ENCODE results near the gene ASIC1.
A peak's percentile ranks its signal among the peaks of the same experiment; 100 is the strongest.
"Not testable (repeated sequence)": the region's sequence is repeated elsewhere in the genome, so short reads cannot be mapped to it uniquely, and the experiment has no call there.

Gene ASIC1

GRCh38 chr12:50074936-50075807 is 17.8 kb downstream of the ASIC1 start:
- WGBS, 2 experiments (ENCODE audit: insufficient coverage in 2 of 2) = 0 to 24% methylated on average over 1 to 8 of the region's 9 CpGs
- no peaks in the 10 kb centered on the region for H3K36me3 ChIP-seq (ENCODE audit: control insufficient read depth, insufficient read depth, low read length)
- no peak overlapping the region for H3K4me3 ChIP-seq (ENCODE audit: extremely low read depth, insufficient read depth, low read length, poor library complexity, severe bottlenecking)
- H3K9me3 ChIP-seq (ENCODE audit: control insufficient read depth, low read length) = no peaks in the 10 kb centered on the region
- H3K4me1 ChIP-seq (ENCODE audit: control insufficient read depth, insufficient read depth, low read length, poor library complexity, severe bottlenecking) = peaks cover 18% of the 10 kb centered on the region
- H3K27ac ChIP-seq (ENCODE audit: low read depth, low read length, severe bottlenecking) = no peak overlapping the region

GRCh38 chr12:50075808-50076170 is 18.4 kb downstream of the ASIC1 start:
- Histone ChIP-seq H3K9me3 (ENCODE audit: control insufficient read depth, low read length) (no peaks in the 10 kb centered on the region), H3K4me3 (ENCODE audit: extremely low read depth, insufficient read depth, low read length, poor library complexity, severe bottlenecking) (no peak overlapping the region), H3K27ac (ENCODE audit: low read depth, low read length, severe bottlenecking) (no peak overlapping the region), H3K4me1 (ENCODE audit: control insufficient read depth, insufficient read depth, low read length, poor library complexity, severe bottlenecking) (peaks cover 18% of the 10 kb centered on the region), H3K36me3 (ENCODE audit: control insufficient read depth, insufficient read depth, low read length) (no peaks in the 10 kb centered on the region)
- 100% methylated on average over 1 of the region's 1 CpG for WGBS, 2 experiments (ENCODE audit: insufficient coverage in 2 of 2)

DNA sequence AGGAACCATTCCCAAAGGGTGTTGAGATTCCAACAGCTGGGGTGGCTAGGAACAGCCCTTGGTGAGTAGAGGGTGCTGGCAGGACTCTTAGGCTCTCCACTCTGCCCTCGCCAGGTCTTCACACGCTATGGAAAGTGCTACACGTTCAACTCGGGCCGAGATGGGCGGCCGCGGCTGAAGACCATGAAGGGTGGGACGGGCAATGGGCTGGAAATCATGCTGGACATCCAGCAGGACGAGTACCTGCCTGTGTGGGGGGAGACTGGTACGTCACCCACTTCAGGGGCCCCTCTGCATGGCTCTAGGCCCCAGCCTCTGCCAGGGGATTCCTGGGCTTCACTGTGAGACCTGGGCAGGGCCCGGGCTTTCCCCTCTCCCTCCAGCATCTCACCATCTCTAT is 19.7 kb downstream of the ASIC1 start:
- no peak overlapping the region for H3K4me3 ChIP-seq (ENCODE audit: extremely low read depth, insufficient read depth, low read length, poor library complexity, severe bottlenecking)
- H3K4me1 ChIP-seq (ENCODE audit: control insufficient read depth, insufficient read depth, low read length, poor library complexity, severe bottlenecking) = peaks cover 15% of the 10 kb centered on the region
- H3K9me3 ChIP-seq (ENCODE audit: control insufficient read depth, low read length) = no peaks in the 10 kb centered on the region
- no peaks in the 10 kb centered on the region for H3K36me3 ChIP-seq (ENCODE audit: control insufficient read depth, insufficient read depth, low read length)
- WGBS, 2 experiments (ENCODE audit: insufficient coverage in 2 of 2) = 87 to 94% methylated on average over 9 to 12 of the region's 12 CpGs
- H3K27ac ChIP-seq (ENCODE audit: low read depth, low read length, severe bottlenecking) = no peak overlapping the region

- no peak overlapping the region for H3K27ac ChIP-seq (ENCODE audit: low read depth, low read length, severe bottlenecking)
- no peaks in the 10 kb centered on the region for H3K36me3 ChIP-seq (ENCODE audit: control insufficient read depth, insufficient read depth, low read length)
- H3K4me1 ChIP-seq (ENCODE audit: control insufficient read depth, insufficient read depth, low read length, poor library complexity, severe bottlenecking) = peaks cover 10% of the 10 kb centered on the region
- no peak overlapping the region for H3K4me3 ChIP-seq (ENCODE audit: extremely low read depth, insufficient read depth, low read length, poor library complexity, severe bottlenecking)
- 92 to 93% methylated on average over 6 to 10 of the region's 10 CpGs for WGBS, 2 experiments (ENCODE audit: insufficient coverage in 2 of 2)
- no peaks in the 10 kb centered on the region for H3K9me3 ChIP-seq (ENCODE audit: control insufficient read depth, low read length)
These were observed 20.9 kb downstream of the ASIC1 start for GRCh38 chr12:50078281-50078680.

DNA sequence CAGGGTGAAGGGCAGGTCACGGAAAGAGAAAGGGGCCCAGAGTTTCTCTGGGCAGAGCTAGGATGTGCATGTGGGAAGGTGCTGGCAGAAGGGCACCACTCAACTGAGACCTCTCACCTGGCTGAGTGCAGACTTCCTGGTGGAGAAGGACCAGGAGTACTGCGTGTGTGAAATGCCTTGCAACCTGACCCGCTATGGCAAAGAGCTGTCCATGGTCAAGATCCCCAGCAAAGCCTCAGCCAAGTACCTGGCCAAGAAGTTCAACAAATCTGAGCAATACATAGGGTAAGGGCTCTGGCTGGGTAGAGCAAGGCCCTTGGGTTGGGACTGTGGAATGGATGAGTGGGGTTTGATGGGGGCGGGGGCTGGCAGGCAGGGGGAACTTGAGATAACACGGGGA is 22.4 kb downstream of the ASIC1 start:
- Histone ChIP-seq H3K36me3 (ENCODE audit: control insufficient read depth, insufficient read depth, low read length) (no peaks in the 10 kb centered on the region), H3K4me1 (ENCODE audit: control insufficient read depth, insufficient read depth, low read length, poor library complexity, severe bottlenecking) (peaks cover 9% of the 10 kb centered on the region), H3K9me3 (ENCODE audit: control insufficient read depth, low read length) (no peaks in the 10 kb centered on the region), H3K4me3 (ENCODE audit: extremely low read depth, insufficient read depth, low read length, poor library complexity, severe bottlenecking) (no peak overlapping the region), H3K27ac (ENCODE audit: low read depth, low read length, severe bottlenecking) (no peak overlapping the region)
- WGBS, 2 experiments (ENCODE audit: insufficient coverage in 2 of 2) = 82 to 83% methylated on average over 2 to 5 of the region's 5 CpGs

GRCh38 chr12:50081096-50081808 is 23.9 kb downstream of the ASIC1 start:
- H3K4me1 ChIP-seq (ENCODE audit: control insufficient read depth, insufficient read depth, low read length, poor library complexity, severe bottlenecking) = no peaks in the 10 kb centered on the region
- H3K9me3 ChIP-seq (ENCODE audit: control insufficient read depth, low read length) = no peaks in the 10 kb centered on the region
- H3K4me3 ChIP-seq (ENCODE audit: extremely low read depth, insufficient read depth, low read length, poor library complexity, severe bottlenecking) = no peak overlapping the region
- WGBS, 2 experiments (ENCODE audit: insufficient coverage in 2 of 2) = 67 to 75% methylated on average over 29 to 41 of the region's 46 CpGs
- H3K27ac ChIP-seq (ENCODE audit: low read depth, low read length, severe bottlenecking) = no peak overlapping the region
- peaks cover under 1% of the 10 kb centered on the region for H3K36me3 ChIP-seq (ENCODE audit: control insufficient read depth, insufficient read depth, low read length)

GRCh38 chr12:50082644-50083043 is 25.2 kb downstream of the ASIC1 start:
- WGBS, 2 experiments (ENCODE audit: insufficient coverage in 2 of 2) = 90% methylated on average over 6 to 7 of the region's 7 CpGs
- Histone ChIP-seq H3K27ac (ENCODE audit: low read depth, low read length, severe bottlenecking) (no peak overlapping the region), H3K4me3 (ENCODE audit: extremely low read depth, insufficient read depth, low read length, poor library complexity, severe bottlenecking) (no peak overlapping the region), H3K9me3 (ENCODE audit: control insufficient read depth, low read length) (no peaks in the 10 kb centered on the region), H3K4me1 (ENCODE audit: control insufficient read depth, insufficient read depth, low read length, poor library complexity, severe bottlenecking) (peaks cover 9% of the 10 kb centered on the region), H3K36me3 (ENCODE audit: control insufficient read depth, insufficient read depth, low read length) (peaks cover 14% of the 10 kb centered on the region)

DNA sequence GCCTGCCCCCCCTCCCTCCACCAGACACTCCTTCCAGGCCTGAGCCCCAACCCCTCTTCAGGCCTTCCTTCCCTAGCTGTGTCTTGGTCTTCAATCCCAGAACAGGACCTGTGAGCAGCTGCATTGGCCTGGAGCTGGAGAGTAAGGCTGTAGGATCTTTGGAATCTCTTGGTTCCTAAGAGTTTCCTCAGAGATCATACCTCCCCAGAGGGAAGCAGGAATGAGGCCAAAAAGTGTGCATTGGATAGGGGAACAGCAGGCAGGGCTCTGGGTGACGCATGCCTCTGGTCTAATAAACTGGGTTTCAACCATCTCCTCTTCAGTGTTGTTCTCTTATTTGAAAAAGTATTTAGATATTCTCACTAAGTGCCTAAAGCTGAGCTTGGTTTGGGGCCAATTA is 25.9 kb downstream of the ASIC1 start:
- no peaks in the 10 kb centered on the region for H3K9me3 ChIP-seq (ENCODE audit: control insufficient read depth, low read length)
- H3K4me3 ChIP-seq (ENCODE audit: extremely low read depth, insufficient read depth, low read length, poor library complexity, severe bottlenecking) = no peak overlapping the region
- H3K4me1 ChIP-seq (ENCODE audit: control insufficient read depth, insufficient read depth, low read length, poor library complexity, severe bottlenecking) = peaks cover 15% of the 10 kb centered on the region
- no CpG with 5 or more reads among the region's 1 CpG for WGBS, 2 experiments (ENCODE audit: insufficient coverage in 2 of 2)
- H3K36me3 ChIP-seq (ENCODE audit: control insufficient read depth, insufficient read depth, low read length) = peaks cover 19% of the 10 kb centered on the region
- H3K27ac ChIP-seq (ENCODE audit: low read depth, low read length, severe bottlenecking) = no peak overlapping the region

- Histone ChIP-seq H3K27ac (ENCODE audit: low read depth, low read length, severe bottlenecking) (peak overlapping the region; percentile 90), H3K36me3 (ENCODE audit: control insufficient read depth, insufficient read depth, low read length) (peaks cover 29% of the 10 kb centered on the region), H3K4me1 (ENCODE audit: control insufficient read depth, insufficient read depth, low read length, poor library complexity, severe bottlenecking) (peaks cover 17% of the 10 kb centered on the region), H3K4me3 (ENCODE audit: extremely low read depth, insufficient read depth, low read length, poor library complexity, severe bottlenecking) (peak overlapping the region; percentile 72)
- 0 to 71% methylated on average over 1 to 4 of the region's 7 CpGs for WGBS, 2 experiments (ENCODE audit: insufficient coverage in 2 of 2)
- not testable (repeated sequence) for H3K9me3 ChIP-seq (ENCODE audit: control insufficient read depth, low read length)
These were observed 27.0 kb downstream of the ASIC1 start for GRCh38 chr12:50084409-50084774.

- Histone ChIP-seq H3K9me3 (ENCODE audit: control insufficient read depth, low read length) (no peaks in the 10 kb centered on the region), H3K4me1 (ENCODE audit: control insufficient read depth, insufficient read depth, low read length, poor library complexity, severe bottlenecking) (peaks cover 17% of the 10 kb centered on the region), H3K36me3 (ENCODE audit: control insufficient read depth, insufficient read depth, low read length) (peaks cover 34% of the 10 kb centered on the region), H3K27ac (ENCODE audit: low read depth, low read length, severe bottlenecking) (peak within 1 kb of the TSS; percentile 90), H3K4me3 (ENCODE audit: extremely low read depth, insufficient read depth, low read length, poor library complexity, severe bottlenecking) (peak within 1 kb of the TSS; percentile 72)
- 2 to 3% methylated on average over 34 to 52 of the region's 69 CpGs for WGBS, 2 experiments (ENCODE audit: insufficient coverage in 2 of 2)
These were observed 27.6 kb downstream of the ASIC1 start, which contains the start of gene SMARCD1 for GRCh38 chr12:50084775-50085614. TSS of gene SMARCD1 (plus strand) at chr12:50085342. CDS start at chr12:50085370, 28 bp downstream.

Data from mesodermal cell (in vitro differentiated cells).